Gastrocnemius medialis (tissue), 4 donors: ENCODE data around the gene UPK2. TPM values are rescaled to one million over a fixed set of nuclear protein-coding genes. Genes with fewer than 3 reads are reported as not detected.
A peak's percentile ranks its signal among the peaks of the same experiment; 100 is the strongest.

Experiments used
- ATAC-seq, 2 donors: fragments of 150-250 bp; one replicate each; pipeline ENCODE4 v1.9.1; 2016
- DNase-seq, 2 donors: peaks; one replicate each; pipeline ENCODE4 v3.0.0-alpha.2; 2019
- H3K27ac ChIP-seq, 4 donors: fragments of 200-600 bp; sonication (generic); 1 replicate in 1 of 4; 2 replicates in 3 of 4; pipeline ENCODE4 v1.5.1; 2016 to 2018; ENCODE audit warnings: mild to moderate bottlenecking in 2 of 4, moderate library complexity in 1 of 4
- H3K27me3 ChIP-seq, 3 donors: fragments of 200-600 bp; sonication (generic) in 2 of 3; 1 replicate in 1 of 3; 2 replicates in 2 of 3; pipeline versions ENCODE4 v1.5.1 to v1.6.0; 2016 to 2019; ENCODE audit warnings: mild to moderate bottlenecking in 1 of 3, moderate library complexity in 1 of 3
- H3K36me3 ChIP-seq, 2 donors: fragments of 200-600 bp; sonication (generic) in 1 of 2; one replicate each; pipeline ENCODE4 v1.5.1; 2017 to 2018
- H3K4me1 ChIP-seq, 2 donors: fragments of 200-600 bp; sonication (generic) in 1 of 2; one replicate each; pipeline ENCODE4 v1.5.1; 2016 to 2017; ENCODE audit warnings: mild to moderate bottlenecking in 2 of 2
- H3K4me3 ChIP-seq, 4 donors: fragments of 200-600 bp; sonication (generic) in 3 of 4; 1 replicate in 1 of 4; 2 replicates in 3 of 4; pipeline ENCODE4 v1.5.1; 2016 to 2019; ENCODE audit warnings: mild to moderate bottlenecking in 2 of 4
- H3K9me3 ChIP-seq, 3 donors: fragments of 200-600 bp; sonication (generic) in 2 of 3; 1 replicate in 1 of 3; 2 replicates in 2 of 3; pipeline ENCODE4 v1.5.1; 2016 to 2019
- CTCF ChIP-seq, 5 experiments: fragments of 450-650 bp in 3 of 5; fragments of 200-600 bp in 2 of 5; sonication (generic) in 2 of 5; IDR thresholded peaks in 4 of 5; conservative IDR thresholded peaks in 1 of 5; 1 replicate in 4 of 5; 2 replicates in 1 of 5; pipeline ENCODE4 v1.5.1; 2016 to 2019; ENCODE audit warnings: antibody characterized with exemption in 5 of 5, mild to moderate bottlenecking in 3 of 5, moderate library complexity in 3 of 5
- POLR2A ChIP-seq, 2 donors: fragments of 450-650 bp; IDR thresholded peaks; one replicate each; pipeline ENCODE4 v1.6.1; 2017; ENCODE audit warnings: antibody characterized with exemption in 2 of 2, mild to moderate bottlenecking in 2 of 2, moderate library complexity in 2 of 2
- in situ Hi-C, 4 donors: fragments of 200-750 bp; cut with MboI; loops; one replicate each; pipeline versions ENCODE4 v1.15.0 to v1.8.0; 2017; ENCODE audit warnings: low sequenced_read_pairs in 4 of 4
- intact Hi-C: fragments of 100-400 bp; cut with DNase I; formaldehyde crosslinking; loops from one replicate; pipeline ENCODE4 v1.15.1; 2023; ENCODE audit warnings: low total_unique reads
- microRNA-seq, 2 donors: library from miRNA; unstranded; fragments of <30 nt; microRNA quantifications; one replicate each; pipeline ENCODE4, GENCODE V29; 2016; ENCODE audit warnings: borderline replicate concordance in 2 of 2
- total RNA-seq, 4 donors: library from RNA; depleted of rRNA; stranded (reverse); fragments of >200 nt; gene quantifications; one replicate each; pipeline versions ENCODE4 v1.1.0 to v1.2.3, GENCODE V29; 2016

Gene UPK2
- total RNA-seq, 4 donors from 2014 or later = not detected

DNA sequence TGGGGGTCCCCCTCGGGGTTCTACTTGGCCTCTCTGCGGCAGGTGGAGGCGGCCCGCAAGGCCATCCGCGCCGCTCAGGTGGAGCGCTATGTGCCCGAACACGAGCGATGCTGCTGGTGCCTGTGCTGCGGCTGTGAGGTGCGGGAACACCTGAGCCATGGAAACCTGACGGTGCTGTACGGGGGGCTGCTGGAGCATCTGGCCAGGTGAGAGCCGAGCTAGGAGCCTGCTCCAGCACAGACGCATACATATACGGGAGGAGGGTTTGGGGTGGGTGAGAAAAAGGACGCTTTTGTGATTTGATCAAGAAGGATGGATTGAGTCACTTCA lies 42.3 kb downstream of the UPK2 start:
- ATAC-seq = peak; percentile 27 to 30
- Histone ChIP-seq H3K36me3 (peaks cover 0 to 13% of the 10 kb centered on the region in 2 donors), H3K4me3 (peak overlapping the region; percentile 66 to 88 (median 81)), H3K27me3 (no peaks in the 10 kb centered on the region), H3K27ac (peak overlapping the region; percentile 79 to 96 (median 85)), H3K9me3 (no peaks in the 10 kb centered on the region), H3K4me1 (peaks cover 24 to 28% of the 10 kb centered on the region in 2 donors)
- in situ Hi-C loops = no loop called here
- no peak for DNase-seq
- intact Hi-C loops = loop anchor here (1.0 kb wide), 2 partner anchors 20 to 32 kb away; partner anchors contain the start of genes RPS25, SLC37A4 and TRAPPC4
- TF ChIP-seq POLR2A (IDR thresholded peaks at IDR 0.05) (no peak), CTCF (IDR thresholded peaks at IDR 0.05 in 4 of 5, conservative IDR thresholded peaks at IDR 0.05 in 1 of 5) (no peak)

- Histone ChIP-seq H3K27ac (peak overlapping the region; percentile 79 to 96 (median 85)), H3K4me1 (peaks cover 24 to 28% of the 10 kb centered on the region in 2 donors), H3K9me3 (no peaks in the 10 kb centered on the region), H3K36me3 (peaks cover 0 to 16% of the 10 kb centered on the region in 2 donors), H3K27me3 (no peaks in the 10 kb centered on the region), H3K4me3 (peak overlapping the region; percentile 66 to 88 (median 81))
- peak in 1 of 2 donors; percentile 36 for ATAC-seq
- in situ Hi-C loops (no loop called here), intact Hi-C loops (loop anchor here (1.0 kb wide), 2 partner anchors 19 to 31 kb away; partner anchors contain the start of genes RPS25, SLC37A4 and TRAPPC4)
- no peak for TF ChIP-seq CTCF (IDR thresholded peaks at IDR 0.05 in 4 of 5, conservative IDR thresholded peaks at IDR 0.05 in 1 of 5)
- no peak for TF ChIP-seq POLR2A (IDR thresholded peaks at IDR 0.05)
- DNase-seq = no peak
These were observed 42.7 kb downstream of the UPK2 start for GRCh38 chr11:118998822-118999221.

- H3K4me1 ChIP-seq = peaks cover 24 to 28% of the 10 kb centered on the region in 2 donors
These were observed 44.8 kb downstream of the UPK2 start for GRCh38 chr11:119000906-119001305.

GRCh38 chr11:119006656-119007055 lies 50.6 kb downstream of the UPK2 start:
- intact Hi-C loops (no loop called here), in situ Hi-C loops (no loop called here)
- H3K9me3 ChIP-seq = no peaks in the 10 kb centered on the region
- H3K27me3 ChIP-seq = no peaks in the 10 kb centered on the region
- H3K27ac ChIP-seq = no peak overlapping the region
- H3K4me3 ChIP-seq = no peak overlapping the region
- ATAC-seq (no peak), DNase-seq (no peak)
- peaks cover 0 to 41% of the 10 kb centered on the region in 2 donors for H3K36me3 ChIP-seq
- TF ChIP-seq CTCF (IDR thresholded peaks at IDR 0.05 in 4 of 5, conservative IDR thresholded peaks at IDR 0.05 in 1 of 5) = no peak
- TF ChIP-seq POLR2A (IDR thresholded peaks at IDR 0.05) = no peak
- no peaks in the 10 kb centered on the region for H3K4me1 ChIP-seq

More at GRCh38 chr11:119000906-119001305, 44.8 kb downstream of the UPK2 start:
- H3K27me3 ChIP-seq = no peaks in the 10 kb centered on the region
- in situ Hi-C loops (no loop called here), intact Hi-C loops (no loop called here)
- TF ChIP-seq CTCF (IDR thresholded peaks at IDR 0.05 in 4 of 5, conservative IDR thresholded peaks at IDR 0.05 in 1 of 5) (no peak), POLR2A (IDR thresholded peaks at IDR 0.05) (no peak)
- DNase-seq = no peak
- no peaks in the 10 kb centered on the region for H3K9me3 ChIP-seq
- no peak overlapping the region for H3K4me3 ChIP-seq
- peak overlapping the region; percentile 79 to 96 (median 85) for H3K27ac ChIP-seq
- no peak for ATAC-seq
- H3K36me3 ChIP-seq = peaks cover 0 to 18% of the 10 kb centered on the region in 2 donors

Small RNAs within 50 kb of the gene (microRNA-seq; reads per million reads assigned to microRNA genes)
- gene MIR4492 = 0 reads per million in 2 donors

Other genes starting within 250 kb of the UPK2 start
- gene DDX6, start 165.1 kb upstream of the UPK2 start, total RNA-seq = 100 to 1,000 TPM in 2 of 4 donors, 10 to 100 TPM in 2; 73.4 to 125 (median 98.2) TPM
- not detected for gene CXCR5, start 72.4 kb upstream of the UPK2 start, total RNA-seq
- gene BCL9L, start 30.4 kb upstream of the UPK2 start, total RNA-seq = 10 to 100 TPM; 17.1 to 35.6 (median 23.8) TPM
- gene FOXR1, start 15.5 kb downstream of the UPK2 start, total RNA-seq = not detected
- gene CENATAC, start 41.8 kb downstream of the UPK2 start, total RNA-seq = 10 to 100 TPM in 3 of 4 donors, 1 to 10 TPM in 1; 7.4 to 36.4 (median 16.1) TPM
- gene RPS25, start 62.0 kb downstream of the UPK2 start, total RNA-seq = 1,000 to 10,000 TPM; 1,700 to 2,567 (median 1,849) TPM
- 10 to 100 TPM; 43.0 to 82.8 (median 66.9) TPM for gene TRAPPC4, start 62.5 kb downstream of the UPK2 start, total RNA-seq
- gene SLC37A4, start 74.6 kb downstream of the UPK2 start, total RNA-seq = 10 to 100 TPM; 29.7 to 72.9 (median 56.4) TPM
- 10 to 100 TPM; 18.4 to 29.2 (median 21.9) TPM for gene HYOU1, start 100.9 kb downstream of the UPK2 start, total RNA-seq
- gene VPS11, start 111.5 kb downstream of the UPK2 start, total RNA-seq = 10 to 100 TPM; 16.5 to 25.9 (median 20.3) TPM
- gene HMBS, start 128.6 kb downstream of the UPK2 start, total RNA-seq = 10 to 100 TPM in 3 of 4 donors, 1 to 10 TPM in 1; 8.7 to 31.1 (median 14.5) TPM
- gene DPAGT1, start 145.6 kb downstream of the UPK2 start, total RNA-seq = 10 to 100 TPM in 3 of 4 donors, 1 to 10 TPM in 1; 8.9 to 34.0 (median 15.1) TPM
- 10 to 100 TPM; 10.0 to 30.7 (median 18.7) TPM for gene C2CD2L, start 151.0 kb downstream of the UPK2 start, total RNA-seq
- gene HINFP, start 165.3 kb downstream of the UPK2 start, total RNA-seq = 10 to 100 TPM in 3 of 4 donors, 1 to 10 TPM in 1; 8.1 to 17.8 (median 15.3) TPM
- not detected for gene ABCG4, start 192.8 kb downstream of the UPK2 start, total RNA-seq
- 10 to 100 TPM; 12.2 to 21.3 (median 16.4) TPM for gene NLRX1, start 212.4 kb downstream of the UPK2 start, total RNA-seq
- under 1 TPM in 1 of 4 donors, not detected in 3; 0.46 TPM for gene NHERF4, start 229.2 kb downstream of the UPK2 start, total RNA-seq